HEK293 (cell line): ENCODE measurements around the gene ELAVL2.

Source experiments
- CTCF ChIA-PET: fragments of 350-600 bp; formaldehyde crosslinking; extraction: SDS; loops from one replicate; lab custom pipeline; 2021; ENCODE audit warnings: antibody characterized with exemption; lab: Yijun Ruan, JAX
- POLR2A ChIA-PET: fragments of 300-600 bp; formaldehyde crosslinking; extraction: SDS; loops from one replicate; lab custom pipeline; 2020; ENCODE audit warnings: antibody characterized with exemption, inconsistent platforms; lab: Yijun Ruan, JAX
- H3K27ac ChIP-seq: fragments of 200-500 bp; sonication (Bioruptor generic); 2 replicates; pipeline ENCODE4 v1.5.1; 2014; ENCODE audit warnings: low read depth, low read length, control low read depth, inconsistent platforms; ENCODE audit errors: extremely low read depth
- H3K36me3 ChIP-seq, 2 experiments: fragments of 200-500 bp in 1 of 2; sonication (Bioruptor generic) in 1 of 2; 1 replicate in 1 of 2; 2 replicates in 1 of 2; pipeline ENCODE4 v1.5.1; 2014 to 2017; ENCODE audit warnings: inconsistent platforms in 2 of 2, low read length in 2 of 2; ENCODE audit not compliant: control insufficient read depth in 2 of 2, insufficient read depth in 1 of 2
- H3K4me1 ChIP-seq: fragments of 200-500 bp; sonication (Bioruptor generic); 2 replicates; pipeline ENCODE4 v1.5.1; 2014; ENCODE audit warnings: mild to moderate bottlenecking, low read length, inconsistent platforms; ENCODE audit not compliant: control insufficient read depth, insufficient read depth
- H3K4me3 ChIP-seq: 2 replicates; pipeline ENCODE4 v1.5.1; 2011; ENCODE audit warnings: low read depth, mild to moderate bottlenecking, control low read depth, low read length, moderate library complexity
- H3K9me3 ChIP-seq: fragments of 200-500 bp; sonication (Bioruptor generic); 2 replicates; pipeline ENCODE4 v1.5.1; 2014; ENCODE audit warnings: low read depth, low read length, inconsistent platforms; ENCODE audit not compliant: control insufficient read depth, insufficient read depth
- KLF7 ChIP-seq: fragments of 450-650 bp; formaldehyde crosslinking; IDR thresholded peaks from 2 replicates; pipeline ENCODE4 v1.5.1; 2016; ENCODE audit warnings: missing biosample characterization, missing genetic modification characterization, borderline replicate concordance
- SP2 ChIP-seq: fragments of 450-650 bp; formaldehyde crosslinking; IDR thresholded peaks from 2 replicates; pipeline ENCODE4 v1.5.1; 2016; ENCODE audit warnings: missing biosample characterization, missing genetic modification characterization
- ZBTB11 ChIP-seq: fragments of 450-650 bp; formaldehyde crosslinking; conservative IDR thresholded peaks from 2 replicates; pipeline ENCODE4 v1.5.1; 2016; ENCODE audit warnings: low read depth, missing biosample characterization, missing genetic modification characterization
- ZBTB26 ChIP-seq: fragments of 450-650 bp; formaldehyde crosslinking; optimal IDR thresholded peaks from 2 replicates; pipeline ENCODE3; 2016; ENCODE audit warnings: missing biosample characterization, mild to moderate bottlenecking, missing genetic modification characterization
- ZBTB8A ChIP-seq: fragments of 450-650 bp; formaldehyde crosslinking; IDR thresholded peaks from 2 replicates; pipeline ENCODE4 v1.5.1; 2016; ENCODE audit warnings: missing biosample characterization, missing genetic modification characterization
- ZNF169 ChIP-seq: fragments of 450-650 bp; formaldehyde crosslinking; IDR thresholded peaks from 2 replicates; pipeline ENCODE4 v1.5.1; 2016; ENCODE audit warnings: missing biosample characterization, missing genetic modification characterization
- ZNF19 ChIP-seq: fragments of 450-650 bp; formaldehyde crosslinking; IDR thresholded peaks from 2 replicates; pipeline ENCODE4; 2016; ENCODE audit warnings: missing biosample characterization, missing genetic modification characterization, low read depth
- ZNF239 ChIP-seq: fragments of 450-650 bp; formaldehyde crosslinking; IDR thresholded peaks from 2 replicates; pipeline ENCODE4 v1.5.1; 2016; ENCODE audit warnings: missing biosample characterization, missing genetic modification characterization
- ZNF266 ChIP-seq: fragments of 450-650 bp; formaldehyde crosslinking; IDR thresholded peaks from 2 replicates; pipeline ENCODE4 v1.5.1; 2016; ENCODE audit warnings: missing biosample characterization, missing genetic modification characterization, low read depth
- ZNF335 ChIP-seq: fragments of 450-650 bp; formaldehyde crosslinking; conservative IDR thresholded peaks from 2 replicates; pipeline ENCODE4 v1.5.1; 2016; ENCODE audit warnings: missing biosample characterization, missing genetic modification characterization
- ZNF362 ChIP-seq: fragments of 450-650 bp; formaldehyde crosslinking; IDR thresholded peaks from 2 replicates; pipeline ENCODE4 v1.5.1; 2016; ENCODE audit warnings: missing biosample characterization, missing genetic modification characterization
- ZNF366 ChIP-seq: fragments of 450-650 bp; formaldehyde crosslinking; conservative IDR thresholded peaks from 2 replicates; pipeline ENCODE4 v1.5.1; 2016; ENCODE audit warnings: missing biosample characterization, missing genetic modification characterization
- ZNF398 ChIP-seq: fragments of 450-650 bp; formaldehyde crosslinking; IDR thresholded peaks from 2 replicates; pipeline ENCODE4 v1.5.1; 2017; ENCODE audit warnings: missing biosample characterization, missing genetic modification characterization
- ZNF426 ChIP-seq: fragments of 450-650 bp; formaldehyde crosslinking; IDR thresholded peaks from 2 replicates; pipeline ENCODE4 v1.5.1; 2017; ENCODE audit warnings: missing biosample characterization, missing genetic modification characterization, mild to moderate bottlenecking, inconsistent platforms, moderate library complexity
- ZNF433 ChIP-seq: fragments of 450-650 bp; formaldehyde crosslinking; IDR thresholded peaks from 2 replicates; pipeline ENCODE4 v1.5.1; 2016; ENCODE audit warnings: missing biosample characterization, missing genetic modification characterization, low read depth
- ZNF501 ChIP-seq: fragments of 450-650 bp; formaldehyde crosslinking; IDR thresholded peaks from 2 replicates; pipeline ENCODE4 v1.5.1; 2016; ENCODE audit warnings: missing biosample characterization, missing genetic modification characterization
- ZNF513 ChIP-seq: fragments of 450-650 bp; IDR thresholded peaks from 2 replicates; pipeline ENCODE4 v1.5.1; 2018; ENCODE audit warnings: missing biosample characterization, missing genetic modification characterization
- ZNF558 ChIP-seq: fragments of 450-650 bp; formaldehyde crosslinking; IDR thresholded peaks from 2 replicates; pipeline ENCODE4 v1.5.1; 2016; ENCODE audit warnings: missing biosample characterization, missing genetic modification characterization
- ZNF610 ChIP-seq: fragments of 450-650 bp; formaldehyde crosslinking; IDR thresholded peaks from 2 replicates; pipeline ENCODE4 v1.5.1; 2016; ENCODE audit warnings: missing biosample characterization, missing genetic modification characterization, borderline replicate concordance
- ZNF621 ChIP-seq: fragments of 450-650 bp; formaldehyde crosslinking; IDR thresholded peaks from 2 replicates; pipeline ENCODE4 v1.5.1; 2017; ENCODE audit warnings: missing biosample characterization, missing genetic modification characterization
- ZNF639 ChIP-seq: fragments of 450-650 bp; formaldehyde crosslinking; IDR thresholded peaks from 2 replicates; pipeline ENCODE4 v1.5.1; 2016; ENCODE audit warnings: missing biosample characterization, missing genetic modification characterization
- ZNF645 ChIP-seq: fragments of 450-650 bp; formaldehyde crosslinking; IDR thresholded peaks from 2 replicates; pipeline ENCODE4; 2016; ENCODE audit warnings: missing biosample characterization, missing genetic modification characterization
- ZNF660 ChIP-seq: fragments of 450-650 bp; IDR thresholded peaks from 2 replicates; pipeline ENCODE4 v1.5.1; 2018; ENCODE audit warnings: missing biosample characterization, mild to moderate bottlenecking, missing genetic modification characterization
- ZNF768 ChIP-seq: fragments of 450-650 bp; formaldehyde crosslinking; IDR thresholded peaks from 2 replicates; pipeline ENCODE4 v1.5.1; 2018; ENCODE audit warnings: missing biosample characterization, mild to moderate bottlenecking, missing genetic modification characterization
- ZNF791 ChIP-seq: fragments of 450-650 bp; formaldehyde crosslinking; IDR thresholded peaks from 2 replicates; pipeline ENCODE4 v1.5.1; 2016; ENCODE audit warnings: missing biosample characterization, missing genetic modification characterization
- ZSCAN16 ChIP-seq: fragments of 450-650 bp; formaldehyde crosslinking; IDR thresholded peaks from 2 replicates; pipeline ENCODE4 v1.5.1; 2016; ENCODE audit warnings: missing biosample characterization, missing genetic modification characterization
- ZXDB ChIP-seq: fragments of 450-650 bp; formaldehyde crosslinking; IDR thresholded peaks from 2 replicates; pipeline ENCODE4 v1.5.1; 2016; ENCODE audit warnings: missing biosample characterization, missing genetic modification characterization

The ELAVL2 gene

GRCh38 chr9:23826120-23826629 lies at the start of gene ELAVL2:
ELAVL2 (minus strand) TSS chr9:23826240; CDS start chr9:23762234, 64,006 bp downstream.
- Histone ChIP-seq H3K9me3 (no peaks in the 10 kb centered on the region), H3K4me3 (peak within 1 kb of the TSS; percentile 50), H3K27ac (peak within 1 kb of the TSS; percentile 52; the same call in 1 of the 2 replicates), H3K36me3 (no peaks in the 10 kb centered on the region), H3K4me1 (no peaks in the 10 kb centered on the region)
- POLR2A ChIA-PET: interaction anchor here (0.8 to 1.8 kb wide), 5 partner anchors 11 to 94 kb away, joined by 3 to 6 read pairs (median 5); no protein-coding TSS in a partner anchor
- CTCF ChIA-PET: interaction anchor here (0.6 to 1.3 kb wide), 6 partner anchors 11 to 941 kb away, joined by 3 to 4 read pairs (median 3); no protein-coding TSS in a partner anchor
- TF ChIP-seq SP2 (tag by site-specific recombination) (peak; percentile 97), ZNF398 (tag by site-specific recombination) (peak; percentile 50), ZNF645 (tag by site-specific recombination) (no peak), ZNF266 (no peak), ZNF660 (peak; percentile 96), ZNF610 (tag by site-specific recombination) (peak; percentile 71), ZNF169 (tag by site-specific recombination) (no peak), ZNF19 (tag by site-specific recombination) (no peak), ZNF433 (tag by site-specific recombination) (no peak), ZBTB26 (tag by site-specific recombination) (peak; percentile 50), ZNF239 (tag by site-specific recombination) (no peak), ZNF426 (tag by site-specific recombination) (no peak), ZNF366 (tag by site-specific recombination) (peak; percentile 60), ZBTB11 (peak; percentile 54), ZNF501 (tag by site-specific recombination) (peak; percentile 91), ZNF791 (tag by site-specific recombination) (no peak), ZBTB8A (tag by site-specific recombination) (peak; percentile 65), ZNF362 (tag by site-specific recombination) (no peak), ZNF335 (tag by site-specific recombination) (peak; percentile 57), ZXDB (peak; percentile 90), ZNF513 (no peak), ZNF768 (tag by site-specific recombination) (no peak), KLF7 (tag by site-specific recombination) (no peak), ZSCAN16 (tag by site-specific recombination) (no peak), ZNF621 (tag by site-specific recombination) (no peak), ZNF558 (tag by site-specific recombination) (no peak), ZNF639 (tag by site-specific recombination) (peak; percentile 39; the same call in 1 of the 2 replicates)
